Measurements from ENCODE around the gene CTDSPL. TPM values are rescaled to one million over a fixed set of nuclear protein-coding genes. Genes with fewer than 3 reads are reported as not detected.
"Not testable (repeated sequence)": the region's sequence is repeated elsewhere in the genome, so short reads cannot be mapped to it uniquely, and the experiment has no call there.

Gene CTDSPL
- total RNA-seq, 1 experiment from 2014 or later = 6.1 TPM

- H3K4me2 ChIP-seq (ENCODE audit: low read length) = no peak overlapping the region
- ATAC-seq (no peak), DNase-seq (no peak)
- no peak overlapping the region for H3K9ac ChIP-seq (ENCODE audit: low read length)
- H3F3A ChIP-seq (ENCODE audit: low read length, unreplicated experiment) = no peaks in the 10 kb centered on the region
- H4K20me1 ChIP-seq (ENCODE audit: low read length) = no peaks in the 10 kb centered on the region
- H3K9me2 ChIP-seq (replicated peaks; ENCODE audit: low read length) = no peaks in the 10 kb centered on the region
- H3K36me3 ChIP-seq (ENCODE audit: low read depth, low read length) = no peaks in the 10 kb centered on the region
- intact Hi-C loops (cut with micrococcal nuclease) = loop anchor here (5.0 kb wide), 1 partner anchor 326 kb away; no protein-coding TSS in a partner anchor
- TF ChIP-seq EZH2phosphoT487 (IDR thresholded peaks at IDR 0.05; ENCODE audit: borderline replicate concordance, low read length) (no peak), EZH2 (IDR thresholded peaks at IDR 0.05; ENCODE audit: low read length, unreplicated experiment) (no peak)
- TF ChIP-seq, protein P1, sequence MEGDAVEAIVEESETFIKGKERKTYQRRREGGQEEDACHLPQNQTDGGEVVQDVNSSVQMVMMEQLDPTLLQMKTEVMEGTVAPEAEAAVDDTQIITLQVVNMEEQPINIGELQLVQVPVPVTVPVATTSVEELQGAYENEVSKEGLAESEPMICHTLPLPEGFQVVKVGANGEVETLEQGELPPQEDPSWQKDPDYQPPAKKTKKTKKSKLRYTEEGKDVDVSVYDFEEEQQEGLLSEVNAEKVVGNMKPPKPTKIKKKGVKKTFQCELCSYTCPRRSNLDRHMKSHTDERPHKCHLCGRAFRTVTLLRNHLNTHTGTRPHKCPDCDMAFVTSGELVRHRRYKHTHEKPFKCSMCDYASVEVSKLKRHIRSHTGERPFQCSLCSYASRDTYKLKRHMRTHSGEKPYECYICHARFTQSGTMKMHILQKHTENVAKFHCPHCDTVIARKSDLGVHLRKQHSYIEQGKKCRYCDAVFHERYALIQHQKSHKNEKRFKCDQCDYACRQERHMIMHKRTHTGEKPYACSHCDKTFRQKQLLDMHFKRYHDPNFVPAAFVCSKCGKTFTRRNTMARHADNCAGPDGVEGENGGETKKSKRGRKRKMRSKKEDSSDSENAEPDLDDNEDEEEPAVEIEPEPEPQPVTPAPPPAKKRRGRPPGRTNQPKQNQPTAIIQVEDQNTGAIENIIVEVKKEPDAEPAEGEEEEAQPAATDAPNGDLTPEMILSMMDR (conservative IDR thresholded peaks at IDR 0.05; ENCODE audit: low read depth, low read length) = no peak
- no TSS peak for BruUV-seq (replicated peaks)
- H2AFZ ChIP-seq (ENCODE audit: low read length) = no peak overlapping the region
- H3K4me1 ChIP-seq (ENCODE audit: insufficient read depth, low read length) = no peaks in the 10 kb centered on the region
- ChIA-PET CTCF (no interaction called here), POLR2A (ENCODE audit: unreplicated experiment) (no interaction called here)
- no peaks in the 10 kb centered on the region for H3K9me3 ChIP-seq (ENCODE audit: low read length)
- H3K27ac ChIP-seq (ENCODE audit: low read length) = no peak overlapping the region
- no peaks in the 10 kb centered on the region for H3K79me2 ChIP-seq (ENCODE audit: low read length)
- H3K4me3 ChIP-seq (ENCODE audit: low read length) = no peak overlapping the region
- H3K27me3 ChIP-seq (ENCODE audit: low read length) = no peaks in the 10 kb centered on the region
Observed at GRCh38 chr3:37970802-37971201, 109.1 kb downstream of the CTDSPL start.

GRCh38 chr3:37971467-37971866 lies 109.8 kb downstream of the CTDSPL start:
- intact Hi-C loops (cut with micrococcal nuclease) = loop anchor here (5.0 kb wide), 1 partner anchor 326 kb away; no protein-coding TSS in a partner anchor
- H2AFZ ChIP-seq (ENCODE audit: low read length) = no peak overlapping the region
- H3K4me2 ChIP-seq (ENCODE audit: low read length) = no peak overlapping the region
- TF ChIP-seq EZH2phosphoT487 (IDR thresholded peaks at IDR 0.05; ENCODE audit: borderline replicate concordance, low read length) = no peak
- TF ChIP-seq, protein P1 (conservative IDR thresholded peaks at IDR 0.05; ENCODE audit: low read depth, low read length) = no peak
- TF ChIP-seq EZH2 (IDR thresholded peaks at IDR 0.05; ENCODE audit: low read length, unreplicated experiment) = no peak
- CTCF ChIA-PET = no interaction called here
- H3K9ac ChIP-seq (ENCODE audit: low read length) = no peak overlapping the region
- H3K27me3 ChIP-seq (ENCODE audit: low read length) = no peaks in the 10 kb centered on the region
- H3K4me1 ChIP-seq (ENCODE audit: insufficient read depth, low read length) = no peaks in the 10 kb centered on the region
- no peaks in the 10 kb centered on the region for H3K9me2 ChIP-seq (replicated peaks; ENCODE audit: low read length)
- ATAC-seq (no peak), DNase-seq (no peak)
- H3K36me3 ChIP-seq (ENCODE audit: low read depth, low read length) = no peaks in the 10 kb centered on the region
- H3K27ac ChIP-seq (ENCODE audit: low read length) = no peak overlapping the region
- POLR2A ChIA-PET (ENCODE audit: unreplicated experiment) = no interaction called here
- H3K9me3 ChIP-seq (ENCODE audit: low read length) = no peaks in the 10 kb centered on the region
- no peaks in the 10 kb centered on the region for H3F3A ChIP-seq (ENCODE audit: low read length, unreplicated experiment)
- BruUV-seq (replicated peaks) = no TSS peak
- no peaks in the 10 kb centered on the region for H3K79me2 ChIP-seq (ENCODE audit: low read length)
- H4K20me1 ChIP-seq (ENCODE audit: low read length) = no peaks in the 10 kb centered on the region
- no peak overlapping the region for H3K4me3 ChIP-seq (ENCODE audit: low read length)

DNA sequence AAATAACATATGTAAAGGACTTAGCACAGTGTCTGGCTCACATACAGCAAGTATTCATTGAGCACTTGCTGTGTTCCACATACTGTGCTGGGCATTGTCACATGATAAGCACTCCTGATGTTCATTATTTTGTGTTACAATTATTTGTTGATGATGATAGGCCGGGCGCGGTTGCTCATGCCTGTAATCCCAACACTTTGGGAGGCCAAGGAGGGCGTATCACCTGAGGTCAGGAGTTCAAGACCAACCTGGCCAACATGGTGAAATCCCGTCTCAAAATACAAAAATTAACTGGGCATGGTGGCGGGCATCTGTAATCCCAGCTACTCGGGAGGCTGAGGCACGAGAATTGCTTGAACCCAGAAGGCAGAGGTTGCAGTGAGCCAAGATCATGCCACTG lies 110.4 kb downstream of the CTDSPL start:
- H3K4me2 ChIP-seq (ENCODE audit: low read length); H3K9ac ChIP-seq (ENCODE audit: low read length); DNase-seq; H3K36me3 ChIP-seq (ENCODE audit: low read depth, low read length); ATAC-seq; H3K27ac ChIP-seq (ENCODE audit: low read length); H3K4me3 ChIP-seq (ENCODE audit: low read length); H3F3A ChIP-seq (ENCODE audit: low read length, unreplicated experiment); POLR2A ChIA-PET (ENCODE audit: unreplicated experiment); H3K79me2 ChIP-seq (ENCODE audit: low read length); H3K4me1 ChIP-seq (ENCODE audit: insufficient read depth, low read length); H3K27me3 ChIP-seq (ENCODE audit: low read length); H3K9me2 ChIP-seq (replicated peaks; ENCODE audit: low read length); H3K9me3 ChIP-seq (ENCODE audit: low read length); BruUV-seq (replicated peaks); H2AFZ ChIP-seq (ENCODE audit: low read length); H4K20me1 ChIP-seq (ENCODE audit: low read length): not testable (repeated sequence)
- intact Hi-C loops (cut with micrococcal nuclease) = loop anchor here (5.0 kb wide), 1 partner anchor 325 kb away; no protein-coding TSS in a partner anchor
- CTCF ChIA-PET = interaction anchor here (0.6 to 3.3 kb wide), 2 partner anchors 25 to 119 kb away, joined by 3 to 35 read pairs; no protein-coding TSS in a partner anchor
